ENCODE measurements around the gene BBS1.

The BBS1 gene

GRCh38 chr11:66467034-66467659, 43.3 kb upstream of the BBS1 start:
- peak overlapping the region; percentile 68 for H3K27ac ChIP-seq
- peak; percentile 91 for TF ChIP-seq ZFX (IDR thresholded peaks at IDR 0.05)
- no peak; the same call in 1 of the 2 replicates for TF ChIP-seq CTCF (conservative IDR thresholded peaks at IDR 0.05)

- TF ChIP-seq ZFX (IDR thresholded peaks at IDR 0.05), result no peak
- no peak for TF ChIP-seq CTCF (conservative IDR thresholded peaks at IDR 0.05)
- H3K27ac ChIP-seq, result peak overlapping the region; percentile 68; the same call in 1 of the 2 replicates
Measured at GRCh38 chr11:66467756-66468155, 42.7 kb upstream of the BBS1 start.

- TF ChIP-seq ZFX (IDR thresholded peaks at IDR 0.05), result no peak
- no peak for TF ChIP-seq CTCF (conservative IDR thresholded peaks at IDR 0.05)
- no peak overlapping the region for H3K27ac ChIP-seq
Measured at GRCh38 chr11:66468691-66469090, 41.7 kb upstream of the BBS1 start.

GRCh38 chr11:66469441-66469840, 41.0 kb upstream of the BBS1 start:
- no peak for TF ChIP-seq ZFX (IDR thresholded peaks at IDR 0.05)
- no peak for TF ChIP-seq CTCF (conservative IDR thresholded peaks at IDR 0.05)
- no peak overlapping the region for H3K27ac ChIP-seq

- TF ChIP-seq CTCF (conservative IDR thresholded peaks at IDR 0.05), result no peak
- H3K27ac ChIP-seq, result no peak overlapping the region
Measured at GRCh38 chr11:66470015-66470414, 40.4 kb upstream of the BBS1 start.

GRCh38 chr11:66471142-66471541, 39.3 kb upstream of the BBS1 start:
- H3K27ac ChIP-seq, result no peak overlapping the region
- TF ChIP-seq ZFX (IDR thresholded peaks at IDR 0.05), result no peak
- no peak for TF ChIP-seq CTCF (conservative IDR thresholded peaks at IDR 0.05)

GRCh38 chr11:66472054-66472453, 38.4 kb upstream of the BBS1 start:
- no peak for TF ChIP-seq ZFX (IDR thresholded peaks at IDR 0.05)
- TF ChIP-seq CTCF (conservative IDR thresholded peaks at IDR 0.05), result no peak
- H3K27ac ChIP-seq, result no peak overlapping the region

All from C4-2B (cell line).